Brain microvascular endothelial cell (primary cell): ENCODE results near the gene USP21.

ENCODE experiments used
- DNase-seq: peaks from one replicate; pipeline ENCODE4 v3.0.0-alpha.2; 2020
- H3K27ac ChIP-seq: fragments of 250-450 bp; sonication (Bioruptor Pico); 2 replicates; pipeline ENCODE4 v1.5.1; 2020; ENCODE audit warnings: mild to moderate bottlenecking, moderate library complexity
- H3K27me3 ChIP-seq: fragments of 250-450 bp; sonication (Bioruptor Pico); replicated peaks from 2 replicates; pipeline ENCODE4 v1.5.1; 2020; ENCODE audit warnings: mild to moderate bottlenecking
- H3K36me3 ChIP-seq: fragments of 250-450 bp; sonication (Bioruptor Pico); replicated peaks from 2 replicates; pipeline ENCODE4 v1.5.1; 2020; ENCODE audit warnings: mild to moderate bottlenecking
- H3K4me3 ChIP-seq: 2 replicates; pipeline ENCODE4 v1.5.1; 2011; ENCODE audit warnings: low read depth, mild to moderate bottlenecking, control low read depth, low read length, moderate library complexity
- in situ Hi-C: cut with HindIII; loops from 2 replicates; pipeline ENCODE4 v1.10.0; 2017; ENCODE audit warnings: low sequenced_read_pairs, low pct_ligation_motif_present
- TF ChIP-seq, protein P1 (sequence below): IDR thresholded peaks from 2 replicates; pipeline ENCODE4 v1.5.1; 2011; ENCODE audit warnings: low read depth, mild to moderate bottlenecking, moderate library complexity, low read length, control low read depth, inconsistent platforms; ENCODE audit errors: missing control alignments

USP21 gene

DNA sequence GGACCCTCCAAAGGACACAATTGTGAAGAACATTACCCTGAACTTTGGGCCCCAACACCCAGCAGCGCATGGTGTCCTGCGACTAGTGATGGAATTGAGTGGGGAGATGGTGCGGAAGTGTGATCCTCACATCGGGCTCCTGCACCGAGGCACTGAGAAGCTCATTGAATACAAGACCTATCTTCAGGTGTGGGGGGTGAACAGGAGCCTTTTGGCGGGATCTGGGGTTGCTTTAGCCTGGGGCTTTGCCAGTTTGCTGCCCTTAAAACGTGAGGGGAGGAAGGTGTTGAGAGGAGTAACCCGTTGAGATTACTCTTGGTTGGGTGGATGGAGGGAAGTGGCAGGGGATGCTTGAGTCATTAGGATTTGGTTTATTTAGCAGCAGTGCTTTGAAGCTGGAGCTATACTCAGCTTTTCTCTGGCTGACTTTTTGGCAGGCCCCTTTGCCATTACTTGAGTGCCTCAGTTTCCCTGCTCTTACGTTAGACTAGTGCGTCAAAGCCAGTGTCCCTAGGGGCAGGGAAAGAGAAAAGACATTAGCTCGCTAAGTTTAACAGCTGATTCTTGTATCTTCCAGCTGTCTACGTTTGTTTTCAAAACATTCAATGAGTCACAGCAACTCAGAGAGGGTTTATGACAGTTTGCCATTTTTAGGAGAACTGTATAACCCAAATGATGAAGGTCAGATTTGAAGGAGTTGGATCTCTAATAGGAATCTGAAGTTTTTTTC lies 47.3 kb downstream of the USP21 start:
- TF ChIP-seq, protein P1, sequence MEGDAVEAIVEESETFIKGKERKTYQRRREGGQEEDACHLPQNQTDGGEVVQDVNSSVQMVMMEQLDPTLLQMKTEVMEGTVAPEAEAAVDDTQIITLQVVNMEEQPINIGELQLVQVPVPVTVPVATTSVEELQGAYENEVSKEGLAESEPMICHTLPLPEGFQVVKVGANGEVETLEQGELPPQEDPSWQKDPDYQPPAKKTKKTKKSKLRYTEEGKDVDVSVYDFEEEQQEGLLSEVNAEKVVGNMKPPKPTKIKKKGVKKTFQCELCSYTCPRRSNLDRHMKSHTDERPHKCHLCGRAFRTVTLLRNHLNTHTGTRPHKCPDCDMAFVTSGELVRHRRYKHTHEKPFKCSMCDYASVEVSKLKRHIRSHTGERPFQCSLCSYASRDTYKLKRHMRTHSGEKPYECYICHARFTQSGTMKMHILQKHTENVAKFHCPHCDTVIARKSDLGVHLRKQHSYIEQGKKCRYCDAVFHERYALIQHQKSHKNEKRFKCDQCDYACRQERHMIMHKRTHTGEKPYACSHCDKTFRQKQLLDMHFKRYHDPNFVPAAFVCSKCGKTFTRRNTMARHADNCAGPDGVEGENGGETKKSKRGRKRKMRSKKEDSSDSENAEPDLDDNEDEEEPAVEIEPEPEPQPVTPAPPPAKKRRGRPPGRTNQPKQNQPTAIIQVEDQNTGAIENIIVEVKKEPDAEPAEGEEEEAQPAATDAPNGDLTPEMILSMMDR = no peak
- in situ Hi-C loops = loop anchor here (25.0 kb wide), 1 partner anchor 181 kb away; no protein-coding TSS in a partner anchor

DNA sequence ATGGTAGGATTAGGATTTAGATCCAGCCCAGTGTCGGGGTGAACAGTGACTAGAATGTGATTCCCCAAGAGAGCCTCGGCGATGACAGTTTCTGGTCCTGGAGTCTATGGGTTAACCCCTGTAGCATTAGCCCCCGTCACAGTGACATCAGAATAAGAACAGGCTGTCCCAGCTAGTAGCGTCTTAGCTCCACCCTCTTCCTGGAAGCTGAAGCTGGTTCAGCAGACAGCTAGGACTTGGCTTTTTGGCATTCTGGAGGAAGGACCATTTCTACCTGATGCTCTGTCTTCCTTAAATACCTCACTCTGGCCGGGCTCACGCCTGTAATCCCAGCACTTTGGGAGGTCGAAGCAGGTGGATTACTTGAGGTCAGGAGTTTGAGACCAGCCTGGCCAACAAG lies 47.9 kb downstream of the USP21 start:
- Histone ChIP-seq H3K27me3 (no peaks in the 10 kb centered on the region), H3K36me3 (peaks cover 64% of the 10 kb centered on the region), H3K27ac (peak overlapping the region; percentile 53), H3K4me3 (no peak overlapping the region)
- in situ Hi-C loops = loop anchor here (25.0 kb wide), 1 partner anchor 180 kb away; no protein-coding TSS in a partner anchor
- peak; percentile 85 for DNase-seq
- TF ChIP-seq, protein P1 = no peak

More for the DNA sequence above, 47.3 kb downstream of the USP21 start:
- no peak overlapping the region for H3K4me3 ChIP-seq
- peaks cover 58% of the 10 kb centered on the region for H3K36me3 ChIP-seq
- DNase-seq = peak; percentile 28
- peak overlapping the region; percentile 53 for H3K27ac ChIP-seq
- no peaks in the 10 kb centered on the region for H3K27me3 ChIP-seq

DNA sequence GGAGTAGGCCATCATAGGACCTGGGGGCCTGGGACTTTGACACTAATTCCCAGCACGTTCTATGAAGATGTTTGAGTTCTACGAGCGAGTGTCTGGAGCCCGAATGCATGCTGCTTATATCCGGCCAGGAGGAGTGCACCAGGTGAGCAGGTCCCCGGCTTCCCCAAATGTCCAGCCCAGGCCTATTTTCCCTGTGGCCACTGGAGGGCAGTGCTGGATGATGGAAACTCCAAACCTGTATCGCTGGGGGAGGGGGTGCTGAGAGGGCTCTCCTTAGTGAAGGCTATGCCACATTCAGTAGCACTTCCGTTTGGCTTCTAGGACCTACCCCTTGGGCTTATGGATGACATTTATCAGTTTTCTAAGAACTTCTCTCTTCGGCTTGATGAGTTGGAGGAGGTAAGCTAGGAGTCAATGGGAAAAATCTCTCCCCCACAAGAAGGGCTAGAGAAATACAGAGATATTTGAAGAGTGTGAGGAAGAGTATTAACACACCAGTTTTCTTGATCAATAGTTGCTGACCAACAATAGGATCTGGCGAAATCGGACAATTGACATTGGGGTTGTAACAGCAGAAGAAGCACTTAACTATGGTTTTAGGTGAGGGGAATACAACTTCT lies 50.6 kb downstream of the USP21 start:
- in situ Hi-C loops = loop anchor here (25.0 kb wide), 1 partner anchor 177 kb away; no protein-coding TSS in a partner anchor
- Histone ChIP-seq H3K4me3 (no peak overlapping the region), H3K36me3 (peaks cover 77% of the 10 kb centered on the region), H3K27ac (no peak overlapping the region), H3K27me3 (no peaks in the 10 kb centered on the region)
- peak; percentile 59 for DNase-seq
- TF ChIP-seq, protein P1 = peak; percentile 94

DNA sequence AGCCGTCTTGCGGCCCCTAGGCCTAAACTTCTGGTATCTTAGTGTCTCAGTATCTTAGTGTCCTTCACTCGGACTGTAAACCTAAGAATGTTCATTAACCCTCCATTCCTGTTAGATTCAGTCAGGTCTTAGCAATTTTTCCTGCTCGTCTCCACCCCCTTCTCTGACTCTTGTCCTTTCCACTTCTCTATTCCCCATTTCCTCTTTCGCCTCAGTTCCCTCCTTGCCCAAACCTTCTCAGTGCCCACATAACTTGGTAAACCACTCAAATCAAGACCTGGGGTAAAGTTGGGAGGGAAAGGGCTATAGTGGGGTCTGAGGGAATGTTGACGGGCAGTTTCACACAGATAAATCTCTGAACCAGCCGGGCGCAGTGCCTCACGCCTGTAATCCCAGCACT lies 55.1 kb downstream of the USP21 start:
- in situ Hi-C loops = loop anchor here (25.0 kb wide), 1 partner anchor 173 kb away; no protein-coding TSS in a partner anchor
- no peak overlapping the region for H3K27ac ChIP-seq
- TF ChIP-seq, protein P1 = no peak
- H3K27me3 ChIP-seq = no peaks in the 10 kb centered on the region
- DNase-seq = no peak
- H3K36me3 ChIP-seq = peaks cover 59% of the 10 kb centered on the region
- H3K4me3 ChIP-seq = no peak overlapping the region

DNA sequence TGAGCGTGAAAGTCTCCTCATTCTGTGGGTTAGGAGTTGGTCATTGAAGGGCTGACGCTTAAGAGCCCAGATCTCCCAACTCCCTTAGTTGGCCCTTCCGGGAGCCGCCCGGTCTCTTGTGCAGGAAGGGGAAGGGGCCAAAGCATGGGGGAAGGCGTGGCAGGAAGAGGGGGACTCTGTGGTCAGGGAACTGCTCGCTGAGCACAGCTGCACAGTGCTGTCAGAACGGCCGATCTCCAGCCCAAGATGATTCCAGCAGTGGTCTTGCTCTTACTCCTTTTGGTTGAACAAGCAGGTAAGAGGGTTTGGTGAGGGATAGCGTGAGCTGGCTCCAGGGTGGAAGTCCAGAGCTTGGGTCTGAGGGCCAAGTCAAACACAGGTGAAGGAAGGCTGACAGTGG lies 55.8 kb downstream of the USP21 start, which contains the start of gene FCER1G:
Gene FCER1G, plus strand, starts transcription at position 220 of the 400 bp plus-strand sequence. Its CDS starts 27 bp downstream, at position 247.
- Histone ChIP-seq H3K4me3 (no peak within 1 kb of the TSS), H3K36me3 (peaks cover 53% of the 10 kb centered on the region), H3K27ac (no peak within 1 kb of the TSS), H3K27me3 (no peaks in the 10 kb centered on the region)
- in situ Hi-C loops = loop anchor here (25.0 kb wide), 1 partner anchor 172 kb away; no protein-coding TSS in a partner anchor
- DNase-seq = no peak
- TF ChIP-seq, protein P1 = no peak
